ENCODE results near the gene PSENEN.

GRCh38 chr19:35704218-35704617, 41.2 kb upstream of the PSENEN start, which contains the start of gene ZBTB32:
- TF ChIP-seq CTCF (conservative IDR thresholded peaks at IDR 0.05; ENCODE audit: low read length) (no peak), EZH2phosphoT487 (IDR thresholded peaks at IDR 0.05; ENCODE audit: borderline replicate concordance) (no peak)

All from Loucy (cell line).